Hepatocyte (in vitro differentiated cells): ENCODE results near the gene CMSS1.

ENCODE experiments used
- CTCF ChIP-seq: fragments of 200-600 bp; sonication (generic); IDR thresholded peaks from 2 replicates; pipeline ENCODE4 v1.5.1; 2016; ENCODE audit warnings: antibody characterized with exemption, mild to moderate bottlenecking; ENCODE audit not compliant: poor library complexity
- EZH2phosphoT487 ChIP-seq: fragments of 200-600 bp; sonication (generic); IDR thresholded peaks from one replicate; pipeline ENCODE4 v1.6.1; 2018; ENCODE audit warnings: antibody characterized with exemption, mild to moderate bottlenecking, low read depth, moderate library complexity; ENCODE audit not compliant: unreplicated experiment, severe bottlenecking

DNA sequence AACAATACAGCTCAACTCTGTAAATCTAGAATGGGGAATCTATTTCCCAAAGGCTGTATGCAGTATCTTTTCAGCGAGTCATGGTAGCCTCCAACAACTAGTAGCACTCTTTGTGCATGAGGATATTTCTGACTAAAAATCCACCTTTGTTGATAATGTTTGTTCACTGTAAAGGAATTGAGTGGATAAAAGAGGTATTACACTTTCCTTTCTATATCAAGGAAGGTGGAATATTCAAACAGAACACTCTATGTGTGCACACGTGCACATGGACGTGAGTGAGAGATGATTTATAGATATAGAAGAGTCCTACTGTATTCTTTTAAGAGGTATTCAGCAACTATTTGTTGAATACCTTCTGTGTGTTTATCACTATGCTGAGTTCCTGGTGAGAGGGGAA is 68.2 kb downstream of the CMSS1 start:
- TF ChIP-seq CTCF (no peak), EZH2phosphoT487 (no peak)
